A549 (cell line): ENCODE data around the gene XPO5. TPM values are rescaled to one million over a fixed set of nuclear protein-coding genes. Genes with fewer than 3 reads are reported as not detected.

Experiments used
- ATAC-seq, 2 experiments: fragments of 200-7000 bp in 1 of 2; fragments of >200 bp in 1 of 2; cut with Nextera tagmentation in 1 of 2; cut with Tn5 transposase in 1 of 2; 3 replicates each; pipeline versions ENCODE4 v1.8.0 to v1.9.1; 2018 to 2020; ENCODE audit warnings: mild to moderate bottlenecking in 1 of 2, moderate library complexity in 1 of 2
- CTCF ChIA-PET: fragments of 300-600 bp; sonication (Branson Sonifier 250); formaldehyde crosslinking; extraction: SDS; loops from one replicate; lab custom pipeline; 2021; ENCODE audit warnings: antibody characterized with exemption, inconsistent platforms; lab: Yijun Ruan, JAX
- POLR2A ChIA-PET: fragments of 350-600 bp; formaldehyde crosslinking; extraction: SDS; loops from one replicate; lab custom pipeline; 2021; ENCODE audit warnings: antibody characterized with exemption, inconsistent platforms; lab: Yijun Ruan, JAX
- DNase-seq, 2 experiments: peaks; one replicate each; pipeline versions ENCODE4 v3.0.0 to v3.0.0-alpha.2; 2011 to 2016; ENCODE audit warnings: low read depth in 1 of 2, low spot score in 1 of 2
- FAIRE-seq: peaks from 2 replicates; lab custom pipeline; 2011; peaks lifted over from hg19 to GRCh38; lab: Jason Lieb, UNC
- H3K27ac ChIP-seq, 2 experiments: fragments of >200 bp; sonication (Bioruptor Twin); formaldehyde crosslinking; 3 replicates each; pipeline ENCODE4 v1.5.1; 2016 to 2017
- H3K4me1 ChIP-seq: fragments of >200 bp; sonication (Bioruptor Twin); formaldehyde crosslinking; 3 replicates; pipeline ENCODE4 v1.6.1; 2016
- H3K4me2 ChIP-seq: fragments of >200 bp; sonication (Bioruptor Twin); formaldehyde crosslinking; 3 replicates; pipeline ENCODE4 v1.6.1; 2016
- H3K4me3 ChIP-seq: fragments of >200 bp; sonication (Bioruptor Twin); formaldehyde crosslinking; 3 replicates; pipeline ENCODE4 v1.5.1; 2016
- H3K9me3 ChIP-seq: fragments of >200 bp; sonication (Bioruptor Twin); formaldehyde crosslinking; 3 replicates; pipeline ENCODE4 v1.6.1; 2016
- ATOH8 ChIP-seq: fragments of 250-450 bp; sonication (Bioruptor Pico); IDR thresholded peaks from 2 replicates; pipeline ENCODE4 v1.5.0; 2020; ENCODE audit warnings: low read depth, mild to moderate bottlenecking, moderate library complexity
- BCL3 ChIP-seq: fragments of >200 bp; sonication (Bioruptor Twin); formaldehyde crosslinking; IDR thresholded peaks from 3 replicates; pipeline ENCODE4 v1.6.1; 2016
- BHLHE40 ChIP-seq: IDR thresholded peaks from 2 replicates; pipeline ENCODE4 v1.6.1; 2012; ENCODE audit warnings: low read depth, low read length, inconsistent platforms
- CBX8 ChIP-seq: fragments of 200-600 bp; sonication (generic); IDR thresholded peaks from 2 replicates; pipeline ENCODE4 v1.6.1; 2016
- CHD2 ChIP-seq: fragments of 150-350 bp; IDR thresholded peaks from 2 replicates; pipeline ENCODE4 v1.6.1; 2014; ENCODE audit warnings: low read length; ENCODE audit not compliant: partially characterized antibody
- CHD4 ChIP-seq: fragments of 200-600 bp; sonication (generic); IDR thresholded peaks from 2 replicates; pipeline ENCODE4 v1.6.1; 2016; ENCODE audit warnings: antibody characterized with exemption, mild to moderate bottlenecking, borderline replicate concordance
- CTCF ChIP-seq: fragments of >200 bp; sonication (Bioruptor Twin); formaldehyde crosslinking; IDR thresholded peaks from 3 replicates; pipeline ENCODE4 v1.5.1; 2016
- FOSL2 ChIP-seq, 2 experiments: fragments of 450-650 bp in 1 of 2; fragments of >200 bp in 1 of 2; sonication (Bioruptor Twin) in 1 of 2; formaldehyde crosslinking; IDR thresholded peaks; 2 replicates each; pipeline versions ENCODE4 v1.5.0 to v1.6.1; 2016 to 2020; ENCODE audit warnings: mild to moderate bottlenecking in 1 of 2, moderate library complexity in 1 of 2
- HDAC2 ChIP-seq: fragments of 200-600 bp; sonication (generic); IDR thresholded peaks from 2 replicates; pipeline ENCODE4 v1.6.1; 2016
- HOXB13 ChIP-seq: fragments of 250-450 bp; sonication (Bioruptor Pico); IDR thresholded peaks from 2 replicates; pipeline ENCODE4 v1.5.0; 2020; ENCODE audit warnings: low read depth, mild to moderate bottlenecking, moderate library complexity
- HOXB5 ChIP-seq: fragments of 250-450 bp; sonication (Bioruptor Pico); IDR thresholded peaks from 2 replicates; pipeline ENCODE4 v1.5.0; 2020; ENCODE audit warnings: mild to moderate bottlenecking, moderate library complexity
- JUNB ChIP-seq: fragments of >200 bp; sonication (Bioruptor Twin); formaldehyde crosslinking; IDR thresholded peaks from 2 replicates; pipeline ENCODE4 v1.6.1; 2016
- MAX ChIP-seq: IDR thresholded peaks from 2 replicates; pipeline ENCODE4 v1.6.1; 2012
- MAZ ChIP-seq: fragments of 150-350 bp; IDR thresholded peaks from 2 replicates; pipeline ENCODE4 v1.6.1; 2014; ENCODE audit warnings: antibody characterized with exemption, low read depth, low read length, borderline replicate concordance
- NPAS2 ChIP-seq: fragments of 250-450 bp; sonication (Bioruptor Pico); IDR thresholded peaks from 2 replicates; pipeline ENCODE4 v1.8.0; 2022; ENCODE audit warnings: mild to moderate bottlenecking, moderate library complexity, borderline replicate concordance
- NR3C1 ChIP-seq: fragments of >200 bp; sonication (Bioruptor Twin); formaldehyde crosslinking; IDR thresholded peaks from 3 replicates; pipeline ENCODE4 v1.6.1; 2017
- PHF8 ChIP-seq: fragments of 200-600 bp; sonication (generic); IDR thresholded peaks from 2 replicates; pipeline ENCODE4 v1.6.1; 2016; ENCODE audit warnings: low read depth, mild to moderate bottlenecking, antibody characterized with exemption, moderate library complexity, borderline replicate concordance
- RARB ChIP-seq: fragments of 250-450 bp; sonication (Bioruptor Pico); IDR thresholded peaks from 2 replicates; pipeline ENCODE4 v1.8.0; 2021; ENCODE audit warnings: mild to moderate bottlenecking, moderate library complexity
- RCOR1 ChIP-seq: fragments of 150-350 bp; IDR thresholded peaks from 2 replicates; pipeline ENCODE4 v1.6.1; 2014; ENCODE audit warnings: antibody characterized with exemption, low read length, low read depth
- RFX5 ChIP-seq: fragments of 450-650 bp; IDR thresholded peaks from 2 replicates; pipeline ENCODE4 v1.7.1; 2014; ENCODE audit warnings: antibody characterized with exemption, mild to moderate bottlenecking, moderate library complexity
- RNF2 ChIP-seq: fragments of 200-600 bp; sonication (generic); IDR thresholded peaks from 2 replicates; pipeline ENCODE4 v1.6.1; 2016; ENCODE audit warnings: low read depth, mild to moderate bottlenecking, antibody characterized with exemption, moderate library complexity, borderline replicate concordance
- SMC3 ChIP-seq: fragments of >200 bp; sonication (Bioruptor Twin); formaldehyde crosslinking; IDR thresholded peaks from 3 replicates; pipeline ENCODE4 v1.6.1; 2018; ENCODE audit warnings: inconsistent platforms
- TP53 ChIP-seq: fragments of 250-450 bp; sonication (Bioruptor Pico); IDR thresholded peaks from 2 replicates; pipeline ENCODE4 v1.5.0; 2021; ENCODE audit warnings: mild to moderate bottlenecking, moderate library complexity
- ZFP36 ChIP-seq: fragments of 450-650 bp; IDR thresholded peaks from 2 replicates; pipeline ENCODE4 v1.6.1; 2014; ENCODE audit warnings: borderline replicate concordance; ENCODE audit not compliant: partially characterized antibody
- ZNF302 ChIP-seq: fragments of 250-450 bp; sonication (Bioruptor Pico); IDR thresholded peaks from 2 replicates; pipeline ENCODE4 v1.9.0; 2021; ENCODE audit warnings: inconsistent platforms, mild to moderate bottlenecking, moderate library complexity
- ZSCAN20 ChIP-seq: fragments of 250-450 bp; sonication (Bioruptor Pico); IDR thresholded peaks from 2 replicates; pipeline ENCODE4 v1.8.0; 2022; ENCODE audit warnings: mild to moderate bottlenecking, moderate library complexity
- WGBS: methylation state at CpG from one replicate; pipeline ENCODE4 v1.1.6; 2017; ENCODE audit errors: missing lambda C conversion rate; 5-methylcytosine and 5-hydroxymethylcytosine counted together
- polyA plus RNA-seq, 4 experiments: library from polyadenylated mRNA; depleted of rRNA in 3 of 4; stranded (reverse); fragments of >200 nt; fragmentation: RNase III in 1 of 4; extraction: RNeasy Plus Mini Kit Qiagen cat#74134 plus additional on column Dnase treatment in 1 of 4; gene quantifications; 2 replicates in 3 of 4; 3 replicates in 1 of 4; pipeline ENCODE4 v1.2.3, GENCODE V29; 2011 to 2017
- TF ChIP-seq, protein P1 (sequence below): IDR thresholded peaks from 2 replicates; pipeline ENCODE4 v1.6.1; 2012

XPO5 gene
- polyA plus RNA-seq, 2 of the 4 experiments (the other 2 are of a cell fraction): 24.8 to 51.0 TPM

DNA sequence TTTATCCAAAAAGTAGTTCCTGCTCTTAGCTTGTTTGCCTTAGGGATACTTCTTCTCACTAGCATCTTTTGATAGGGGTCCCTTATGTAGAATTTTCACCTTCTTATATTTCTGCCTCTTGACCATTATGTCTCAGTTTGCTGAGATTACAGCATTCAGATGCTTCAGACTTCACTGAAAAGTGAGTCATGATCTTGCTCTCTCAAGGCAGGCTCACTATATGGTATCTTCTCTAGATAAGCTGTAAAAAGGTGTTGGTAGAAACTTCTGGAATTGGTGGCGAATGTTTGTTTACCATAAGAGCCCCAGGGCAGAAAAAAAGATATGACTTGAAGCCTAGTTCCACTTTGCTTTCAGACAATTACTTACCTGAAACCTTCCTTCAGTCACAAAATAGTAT, 33.6 kb upstream of the XPO5 start:
- TF ChIP-seq ZFP36 (no peak), HOXB5 (CRISPR knock-in tag) (no peak), CHD4 (no peak), HOXB13 (CRISPR knock-in tag) (no peak), NPAS2 (no peak), MAZ (no peak), CBX8 (no peak), RFX5 (no peak), HDAC2 (no peak), ZNF302 (CRISPR knock-in tag) (no peak)
- no peak overlapping the region for H3K4me2 ChIP-seq
- no peak for FAIRE-seq
- no peak overlapping the region for H3K4me3 ChIP-seq
- no peaks in the 10 kb centered on the region; the same call in 2 of the 3 replicates for H3K4me1 ChIP-seq
- 96% methylated on average over 1 of the region's 1 CpG for WGBS
- H3K27ac ChIP-seq: no peak overlapping the region
- POLR2A ChIA-PET: no interaction called here
- H3K9me3 ChIP-seq: no peaks in the 10 kb centered on the region
- ATAC-seq: no peak
- CTCF ChIA-PET: interaction anchor here (0.9 to 5.6 kb wide), 7 partner anchors 11 to 470 kb away, joined by 3 to 45 read pairs (median 7); partner anchors contain the start of gene GTPBP2
- DNase-seq: no peak

DNA sequence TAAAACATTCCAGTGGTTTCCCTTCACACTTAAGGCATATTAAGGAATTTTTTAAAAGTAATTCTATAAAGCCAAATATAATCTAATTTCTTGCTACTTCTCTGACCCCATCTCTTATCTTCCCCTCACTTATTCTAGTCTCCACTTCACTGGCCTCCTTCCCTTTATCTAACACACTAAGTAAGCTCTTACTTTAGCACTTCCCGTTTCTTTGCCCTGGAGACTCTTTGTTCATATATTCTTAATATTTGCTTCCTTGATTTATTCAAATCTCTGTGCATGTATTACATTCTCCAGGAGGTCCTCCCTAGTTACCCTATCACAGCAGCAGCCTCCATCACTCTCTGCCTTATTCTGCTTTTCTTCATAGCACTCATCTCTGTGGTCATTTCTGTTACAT, 33.0 kb upstream of the XPO5 start:
- ChIA-PET POLR2A (interaction anchor here (1.0 kb wide), 1 partner anchor 21 kb away, joined by 3 read pairs; no protein-coding TSS in a partner anchor), CTCF (interaction anchor here (0.6 to 5.6 kb wide), 18 partner anchors 11 to 473 kb away, joined by 3 to 45 read pairs (median 5); partner anchors contain the start of genes GTPBP2, LRRC73 and MRPS18A)
- Histone ChIP-seq H3K27ac (no peak overlapping the region; a peak in 1 of 6 replicates), H3K9me3 (no peaks in the 10 kb centered on the region), H3K4me2 (no peak overlapping the region), H3K4me1 (no peaks in the 10 kb centered on the region; the same call in 2 of the 3 replicates), H3K4me3 (no peak overlapping the region)
- no peak for TF ChIP-seq RFX5
- no peak for TF ChIP-seq RCOR1
- no peak for TF ChIP-seq CTCF
- no peak for TF ChIP-seq RARB (CRISPR knock-in tag)
- TF ChIP-seq TP53 (CRISPR knock-in tag): no peak
- no peak for TF ChIP-seq ZSCAN20 (CRISPR knock-in tag)
- TF ChIP-seq, protein P1, sequence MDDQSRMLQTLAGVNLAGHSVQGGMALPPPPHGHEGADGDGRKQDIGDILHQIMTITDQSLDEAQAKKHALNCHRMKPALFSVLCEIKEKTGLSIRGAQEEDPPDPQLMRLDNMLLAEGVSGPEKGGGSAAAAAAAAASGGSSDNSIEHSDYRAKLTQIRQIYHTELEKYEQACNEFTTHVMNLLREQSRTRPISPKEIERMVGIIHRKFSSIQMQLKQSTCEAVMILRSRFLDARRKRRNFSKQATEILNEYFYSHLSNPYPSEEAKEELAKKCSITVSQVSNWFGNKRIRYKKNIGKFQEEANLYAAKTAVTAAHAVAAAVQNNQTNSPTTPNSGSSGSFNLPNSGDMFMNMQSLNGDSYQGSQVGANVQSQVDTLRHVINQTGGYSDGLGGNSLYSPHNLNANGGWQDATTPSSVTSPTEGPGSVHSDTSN: no peak
- no peak for TF ChIP-seq ATOH8 (CRISPR knock-in tag)
- TF ChIP-seq RNF2: no peak
- no peak for TF ChIP-seq ZNF302 (CRISPR knock-in tag)
- no peak for TF ChIP-seq NR3C1
- no peak for TF ChIP-seq BHLHE40
- no peak for TF ChIP-seq MAX
- TF ChIP-seq FOSL2 (IDR thresholded peaks at IDR 0.05): no peak
- TF ChIP-seq FOSL2 (CRISPR knock-in tag; IDR thresholded peaks at IDR 0.05): no peak
- TF ChIP-seq JUNB: no peak
- no peak for TF ChIP-seq PHF8
- TF ChIP-seq SMC3: no peak
- TF ChIP-seq BCL3: no peak
- TF ChIP-seq CHD2: no peak
- ATAC-seq (no peak), FAIRE-seq (no peak), DNase-seq (no peak)
- WGBS: 86% methylated on average over 1 of the region's 1 CpG
